ENCODE data around the gene SPECC1L.

- TF ChIP-seq POLR2AphosphoS5 (IDR thresholded peaks at IDR 0.05) = no peak
- no peak for TF ChIP-seq POLR2A (IDR thresholded peaks at IDR 0.05)
Measured at GRCh38 chr22:24416611-24417010, 146.0 kb downstream of the SPECC1L start.

Measured in upper lobe of left lung (tissue), 4 donors.